ENCODE measurements around the gene MAPK12. TPM values are rescaled to one million over a fixed set of nuclear protein-coding genes. Genes with fewer than 3 reads are reported as not detected.

Gene MAPK12
- total RNA-seq, 2 donors from 2014 or later, result 8.9 to 10.4 TPM

- H3K4me3 ChIP-seq, result no peak overlapping the region
- no peak for TF ChIP-seq CTCF (IDR thresholded peaks at IDR 0.05)
- H3K27me3 ChIP-seq (replicated peaks; ENCODE audit: insufficient read depth), result no peaks in the 10 kb centered on the region
- H3K9me3 ChIP-seq, result no peaks in the 10 kb centered on the region
- no peak overlapping the region for H3K27ac ChIP-seq
- no peak for ATAC-seq (ENCODE audit: insufficient number of reproducible peaks, low FRiP score, low read depth)
- peaks cover 84% of the 10 kb centered on the region for H3K36me3 ChIP-seq
- H3K4me1 ChIP-seq (ENCODE audit: control insufficient read depth in 1 of 2, low read depth in 2 of 2), result no peaks in the 10 kb centered on the region
- no peak for DNase-seq (ENCODE audit: low spot score)
Measured at GRCh38 chr22:50284479-50284878, 23.0 kb upstream of the MAPK12 start.

- H3K27ac ChIP-seq, result no peak overlapping the region
- DNase-seq (ENCODE audit: low spot score) (no peak), ATAC-seq (ENCODE audit: insufficient number of reproducible peaks, low FRiP score, low read depth) (no peak)
- no peaks in the 10 kb centered on the region for H3K9me3 ChIP-seq
- no peaks in the 10 kb centered on the region for H3K27me3 ChIP-seq (replicated peaks; ENCODE audit: insufficient read depth)
- H3K36me3 ChIP-seq, result peaks cover 84% of the 10 kb centered on the region
- no peak for TF ChIP-seq CTCF (IDR thresholded peaks at IDR 0.05)
- no peak overlapping the region for H3K4me3 ChIP-seq
- H3K4me1 ChIP-seq (ENCODE audit: control insufficient read depth in 1 of 2, low read depth in 2 of 2), result no peaks in the 10 kb centered on the region
Measured at GRCh38 chr22:50283821-50284220, 22.3 kb upstream of the MAPK12 start.

- peaks cover 84% of the 10 kb centered on the region for H3K36me3 ChIP-seq
- H3K27ac ChIP-seq, result no peak overlapping the region
- ATAC-seq (ENCODE audit: insufficient number of reproducible peaks, low FRiP score, low read depth) (no peak), DNase-seq (ENCODE audit: low spot score) (no peak)
- H3K9me3 ChIP-seq, result no peaks in the 10 kb centered on the region
- H3K4me3 ChIP-seq, result no peak overlapping the region
- no peaks in the 10 kb centered on the region for H3K4me1 ChIP-seq (ENCODE audit: control insufficient read depth in 1 of 2, low read depth in 2 of 2)
- H3K27me3 ChIP-seq (replicated peaks; ENCODE audit: insufficient read depth), result no peaks in the 10 kb centered on the region
- TF ChIP-seq CTCF (IDR thresholded peaks at IDR 0.05), result no peak
Measured at GRCh38 chr22:50282361-50283155, 21.1 kb upstream of the MAPK12 start.

- Histone ChIP-seq H3K36me3 (peaks cover 84% of the 10 kb centered on the region), H3K4me1 (ENCODE audit: control insufficient read depth in 1 of 2, low read depth in 2 of 2) (no peaks in the 10 kb centered on the region), H3K9me3 (no peaks in the 10 kb centered on the region), H3K27ac (no peak overlapping the region), H3K4me3 (no peak overlapping the region), H3K27me3 (replicated peaks; ENCODE audit: insufficient read depth) (no peaks in the 10 kb centered on the region)
- DNase-seq (ENCODE audit: low spot score), result no peak
- no peak for ATAC-seq (ENCODE audit: insufficient number of reproducible peaks, low FRiP score, low read depth)
- no peak for TF ChIP-seq CTCF (IDR thresholded peaks at IDR 0.05)
Measured at GRCh38 chr22:50281957-50282356, 20.5 kb upstream of the MAPK12 start.

GRCh38 chr22:50281384-50281760 lies 19.9 kb upstream of the MAPK12 start:
- ATAC-seq (ENCODE audit: insufficient number of reproducible peaks, low FRiP score, low read depth) (no peak), DNase-seq (ENCODE audit: low spot score) (no peak)
- Histone ChIP-seq H3K9me3 (no peaks in the 10 kb centered on the region), H3K4me1 (ENCODE audit: control insufficient read depth in 1 of 2, low read depth in 2 of 2) (no peaks in the 10 kb centered on the region), H3K36me3 (peaks cover 82% of the 10 kb centered on the region), H3K4me3 (no peak overlapping the region), H3K27me3 (replicated peaks; ENCODE audit: insufficient read depth) (no peaks in the 10 kb centered on the region), H3K27ac (no peak overlapping the region)
- no peak for TF ChIP-seq CTCF (IDR thresholded peaks at IDR 0.05)

Data from thoracic aorta (tissue), 2 donors.